SKM-1 treated with dmso at 0.1 percent for 144 hours (cell line): Measurements from ENCODE around the gene TENM3.

Source experiments
- DNase-seq: peaks from one replicate; lab custom pipeline; 2025; ENCODE audit not compliant: unreplicated experiment; lab: John Stamatoyannopoulos, UW

Gene TENM3

GRCh38 chr4:182764137-182764536 lies 520.9 kb downstream of the TENM3 start:
- no peak for DNase-seq

DNA sequence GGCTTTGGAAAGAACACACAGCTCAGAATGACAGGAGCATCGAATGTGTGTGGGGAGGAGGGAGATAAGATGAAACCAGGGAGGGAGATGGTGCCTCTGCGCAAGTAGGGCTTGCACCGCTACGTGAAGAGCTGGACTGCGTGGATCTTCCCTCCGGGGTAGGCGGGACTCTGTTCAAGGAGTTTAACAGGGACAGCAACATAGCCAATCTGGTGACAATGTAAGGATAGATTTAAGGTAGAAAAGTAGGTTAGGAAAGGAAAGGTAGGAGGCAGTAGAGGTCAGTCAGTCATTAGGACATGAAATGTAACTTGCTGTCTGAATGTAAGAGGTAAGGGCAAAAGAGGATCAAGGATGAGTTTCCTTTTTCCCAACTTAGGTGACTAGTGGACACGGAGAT lies 521.4 kb downstream of the TENM3 start:
- no peak for DNase-seq

GRCh38 chr4:182765987-182766856 lies 523.0 kb downstream of the TENM3 start:
- DNase-seq: no peak

- DNase-seq: no peak
Measured at GRCh38 chr4:182766857-182767250, 523.7 kb downstream of the TENM3 start.

DNA sequence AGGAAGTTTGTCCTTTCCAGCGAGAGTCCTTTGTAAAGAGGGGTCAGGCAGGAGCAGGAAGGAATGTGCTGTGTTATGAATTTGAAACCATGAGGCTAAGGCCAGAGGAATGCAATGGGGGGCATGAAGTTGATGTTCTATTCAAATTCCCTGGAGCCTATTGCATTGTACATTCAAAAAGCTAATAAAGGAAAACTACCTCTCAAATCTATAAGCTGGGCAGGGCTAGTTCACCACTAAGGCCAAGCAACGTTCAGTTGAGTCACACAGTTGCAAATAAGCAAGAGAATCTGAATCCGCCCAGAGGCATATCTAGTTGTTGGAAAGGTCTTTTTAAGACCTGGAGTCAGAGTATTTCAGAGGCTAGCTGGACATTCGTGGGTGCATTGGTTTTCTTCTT lies 525.6 kb downstream of the TENM3 start:
- DNase-seq: no peak

- DNase-seq: no peak
Measured at GRCh38 chr4:182770259-182770995, 527.2 kb downstream of the TENM3 start.

DNA sequence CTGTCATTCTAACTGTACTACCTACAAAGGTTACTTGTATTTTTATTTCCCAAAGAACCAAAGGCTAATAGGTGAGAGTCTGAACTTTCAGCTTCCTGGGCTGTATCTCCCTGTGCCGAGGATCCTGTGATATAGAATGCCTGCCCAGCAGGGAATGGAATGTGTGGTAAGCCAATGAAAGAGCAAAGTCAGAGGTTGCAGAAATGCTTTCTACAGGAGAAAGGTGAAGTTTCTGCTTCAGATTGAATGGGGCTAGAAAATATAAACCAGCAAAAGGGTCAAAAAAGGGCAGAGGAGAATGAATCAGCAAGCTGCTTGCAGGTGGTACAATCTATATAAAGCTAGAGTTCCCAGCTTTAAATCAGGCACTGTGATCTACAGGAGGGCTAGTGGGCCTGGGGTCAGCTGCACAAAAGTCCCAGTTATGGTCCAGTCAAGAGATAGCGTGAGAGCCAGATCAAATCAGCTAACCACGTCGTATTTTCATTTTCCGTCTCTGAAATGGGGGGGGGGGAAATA lies 527.9 kb downstream of the TENM3 start:
- no peak for DNase-seq

GRCh38 chr4:182775075-182775474 lies 531.9 kb downstream of the TENM3 start:
- DNase-seq: no peak

DNA sequence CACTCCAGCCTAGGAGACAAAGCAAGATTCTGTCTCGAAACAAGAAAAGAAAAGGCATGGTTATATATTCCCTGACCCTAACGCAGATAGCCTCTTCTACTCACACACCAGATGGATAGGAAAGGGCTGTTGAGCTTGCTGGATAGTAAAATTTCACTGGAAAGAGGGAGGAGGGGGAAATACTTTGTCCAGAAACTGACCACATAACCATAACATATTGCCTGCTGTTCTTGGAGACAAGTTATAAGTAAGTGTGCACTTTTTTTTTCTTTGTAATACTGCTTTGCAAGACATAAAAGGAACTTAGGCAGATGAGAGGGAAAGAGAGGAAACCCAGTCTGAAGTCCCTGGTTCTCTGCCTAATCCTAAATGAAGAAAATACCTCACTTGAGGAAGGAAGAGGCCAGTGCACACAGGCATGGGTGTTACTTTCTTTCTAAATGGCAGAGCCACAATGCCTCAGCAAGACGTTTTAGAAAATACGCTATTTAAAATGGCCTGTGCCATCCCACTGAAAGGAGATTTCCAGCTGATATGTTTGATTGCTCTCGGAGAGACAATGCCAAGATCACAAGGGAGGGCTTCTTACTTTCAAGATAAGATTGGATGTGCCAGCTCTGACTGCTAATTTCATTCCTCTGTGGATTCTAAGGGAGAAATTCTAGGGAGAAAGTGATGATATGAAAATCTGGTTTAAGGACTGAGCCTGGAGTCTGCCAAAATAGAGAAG lies 533.3 kb downstream of the TENM3 start:
- no peak for DNase-seq

- DNase-seq: no peak
Measured at GRCh38 chr4:182778222-182778982, 535.2 kb downstream of the TENM3 start.

DNA sequence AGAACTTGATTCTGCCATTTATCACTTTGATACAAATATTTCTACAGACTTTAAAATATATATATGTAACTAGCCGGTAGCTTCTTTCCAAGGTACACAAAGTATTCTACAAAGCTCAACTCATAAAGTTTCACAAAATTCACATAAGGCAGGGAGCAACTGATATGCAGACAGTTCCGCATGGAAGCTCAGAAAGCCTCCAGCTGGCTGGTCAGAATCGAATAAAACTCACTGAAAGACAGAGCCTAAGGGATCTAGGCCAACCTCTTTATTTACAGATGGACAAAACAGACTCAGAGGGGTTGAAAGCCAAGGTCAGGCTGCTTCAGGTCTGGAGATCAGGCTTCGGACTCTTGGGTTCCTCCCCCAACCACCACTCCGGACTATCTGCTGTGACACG lies 543.8 kb downstream of the TENM3 start:
- no peak for DNase-seq

- no peak for DNase-seq
Measured at GRCh38 chr4:182788201-182788600, 545.0 kb downstream of the TENM3 start.

- DNase-seq: no peak
Measured at GRCh38 chr4:182789529-182789928, 546.3 kb downstream of the TENM3 start.

DNA sequence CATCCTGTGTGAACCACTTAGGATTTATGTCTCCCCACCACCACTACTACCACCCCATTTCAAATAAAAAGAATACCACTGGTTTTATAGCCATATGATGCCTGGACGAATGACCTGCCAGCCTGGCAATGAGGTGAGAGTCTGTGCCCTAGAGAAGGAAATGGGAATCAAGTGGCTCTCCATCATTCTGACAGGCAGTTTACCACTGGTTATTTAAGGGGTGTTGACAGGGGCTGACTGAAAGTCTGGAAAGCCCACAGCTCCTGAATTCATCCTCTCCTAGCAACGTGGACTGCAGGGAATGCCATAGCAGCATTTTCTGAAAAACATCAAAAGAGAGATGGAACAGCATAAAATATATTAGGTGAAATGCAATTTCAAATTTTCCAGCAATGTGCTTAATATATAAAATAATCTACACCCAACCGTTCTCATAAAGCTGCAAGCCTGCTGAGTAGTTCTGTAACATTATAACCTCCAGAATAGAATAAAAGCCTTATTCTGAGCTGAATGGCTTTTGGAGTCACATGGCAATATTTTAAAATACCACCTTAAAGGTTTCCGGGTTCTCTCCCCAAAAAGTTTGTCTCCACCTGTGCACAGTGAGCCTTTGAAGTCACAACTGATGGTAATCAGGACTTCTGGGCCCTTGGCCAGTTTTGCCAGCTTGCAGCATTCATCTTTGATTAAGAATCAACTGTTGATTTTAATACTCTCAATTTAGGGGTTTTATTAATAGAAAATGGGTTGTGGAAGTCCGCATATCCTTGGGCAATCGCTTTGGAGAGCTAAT lies 552.4 kb downstream of the TENM3 start:
- DNase-seq: no peak

- DNase-seq: no peak
Measured at GRCh38 chr4:182799515-182800215, 556.5 kb downstream of the TENM3 start.

- DNase-seq: no peak
Measured at GRCh38 chr4:182800216-182800515, 557.0 kb downstream of the TENM3 start.

DNA sequence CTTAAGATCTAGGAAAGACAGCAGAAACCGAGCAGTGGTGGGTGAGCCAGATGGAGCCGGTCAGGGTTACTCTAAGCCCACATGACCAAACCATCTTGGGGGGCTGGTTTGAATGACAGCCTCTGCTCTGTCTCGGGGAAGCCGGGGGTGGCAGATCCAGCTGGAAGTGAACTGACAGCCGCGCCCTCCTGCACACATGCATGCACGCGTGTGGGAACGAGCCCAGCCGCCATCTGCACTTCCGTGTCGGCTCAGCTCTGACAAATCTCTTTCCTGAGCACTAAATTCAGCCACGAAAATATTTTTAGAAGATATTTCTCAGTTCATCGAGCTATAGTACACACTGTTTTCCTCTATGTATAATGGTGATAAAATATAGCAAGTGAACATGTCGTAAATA lies 558.4 kb downstream of the TENM3 start:
- no peak for DNase-seq

- DNase-seq: no peak
Measured at GRCh38 chr4:182802621-182803020, 559.4 kb downstream of the TENM3 start.

DNA sequence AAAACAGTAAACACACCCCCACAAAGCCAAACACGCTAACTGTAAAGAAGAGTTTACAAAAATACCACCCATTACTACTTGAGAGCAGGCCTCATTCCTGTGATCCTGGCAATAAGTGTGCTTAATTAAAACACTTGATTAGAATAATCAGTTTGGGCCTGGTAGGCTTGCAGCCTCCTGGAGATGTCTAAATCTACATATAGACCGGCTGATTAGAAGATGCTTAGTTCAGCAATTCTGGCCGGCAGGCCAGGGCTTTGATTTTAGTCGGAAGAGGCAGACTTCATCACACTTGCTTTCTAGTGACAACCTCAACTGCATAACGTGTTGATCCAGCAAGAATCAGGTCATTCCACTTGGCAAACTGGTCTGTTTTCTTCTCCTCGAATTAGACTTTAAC lies 560.0 kb downstream of the TENM3 start:
- no peak for DNase-seq

- no peak for DNase-seq
Measured at GRCh38 chr4:182804131-182804530, 560.9 kb downstream of the TENM3 start.
